Middle frontal gyrus (tissue), 1 donor: ENCODE data around the gene PPP1R12B.
"Not testable (repeated sequence)": the region's sequence is repeated elsewhere in the genome, so short reads cannot be mapped to it uniquely, and the experiment has no call there.

ENCODE experiments used
- DNase-seq: peaks from one replicate; pipeline ENCODE4 v3.0.0-alpha.2; 2015; ENCODE audit warnings: low spot score; ENCODE audit errors: extremely low spot score

Gene PPP1R12B

DNA sequence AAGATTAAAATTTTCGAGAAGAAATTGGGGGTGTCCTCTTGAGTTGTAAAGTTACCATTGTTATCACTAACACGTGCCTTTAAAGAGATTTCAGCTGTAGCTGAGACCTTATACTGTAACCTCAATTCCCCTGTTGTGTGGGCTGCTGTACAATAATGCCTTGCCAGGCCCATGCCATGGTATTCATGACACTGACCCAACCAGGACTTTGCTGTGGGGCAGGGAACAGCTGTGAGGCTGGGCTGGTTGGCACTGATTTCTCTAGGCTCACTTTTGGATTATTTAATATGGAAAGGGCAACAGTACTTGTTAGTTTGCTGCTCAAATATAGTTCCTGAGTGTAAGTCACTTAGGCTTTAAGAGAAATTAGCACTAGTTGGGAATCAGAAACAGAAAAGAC lies 54.9 kb downstream of the PPP1R12B start:
- DNase-seq = not testable (repeated sequence)

DNA sequence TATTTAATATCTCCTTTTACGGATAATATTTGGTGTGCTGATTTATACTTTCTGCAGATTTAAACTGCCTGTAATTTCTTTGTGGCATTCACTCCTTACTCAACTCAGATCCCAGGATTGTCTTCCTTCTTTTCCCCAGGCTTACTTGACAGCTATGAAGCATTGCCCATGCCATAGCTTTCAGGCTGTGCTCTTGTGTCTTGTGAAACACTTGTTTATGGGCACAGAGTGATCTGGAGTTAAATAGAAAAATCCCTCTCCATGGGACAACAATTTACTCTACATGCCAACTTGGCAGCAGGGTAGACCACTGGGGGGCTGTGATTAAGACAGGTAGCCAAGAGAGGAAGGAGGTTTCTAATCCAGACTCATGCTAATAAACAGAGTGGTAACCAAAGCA lies 57.4 kb downstream of the PPP1R12B start:
- no peak for DNase-seq

DNA sequence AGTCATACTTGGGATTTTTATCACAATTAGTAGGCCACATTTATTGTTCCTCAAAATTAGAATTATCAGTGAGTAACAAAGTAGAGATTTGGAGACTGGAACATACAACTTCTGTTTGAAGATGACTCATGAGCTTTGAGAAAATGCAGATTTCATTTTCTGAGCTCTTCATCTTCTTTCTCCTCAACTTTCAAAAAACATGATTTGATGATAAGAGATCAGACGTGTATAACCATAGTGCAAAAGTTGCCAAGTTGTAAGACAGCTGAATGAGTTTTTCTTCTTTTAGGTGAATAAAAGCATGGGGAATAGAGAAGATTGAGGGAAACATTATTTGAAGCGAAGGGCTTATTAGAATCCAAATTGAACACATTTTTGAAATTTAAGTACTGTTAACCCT lies 58.4 kb downstream of the PPP1R12B start:
- DNase-seq = not testable (repeated sequence)

DNA sequence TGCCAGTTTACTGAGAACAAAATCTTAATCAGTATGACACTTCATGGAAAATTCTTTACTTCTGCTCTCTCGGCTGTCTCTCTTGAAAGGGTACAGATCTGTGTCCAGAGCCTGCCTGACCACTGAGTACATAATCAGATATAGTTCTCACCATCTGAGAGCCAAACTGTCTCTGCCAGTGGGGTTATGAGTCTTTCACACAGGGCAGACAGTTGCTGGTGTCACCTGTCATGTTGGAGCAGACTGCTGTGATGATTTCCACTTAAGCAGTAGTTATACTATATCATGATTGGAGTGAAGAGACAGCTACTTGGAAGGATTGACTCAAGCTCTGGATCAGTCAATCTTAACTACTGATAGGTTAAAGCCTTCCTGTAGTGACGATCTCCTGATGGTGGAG lies 58.9 kb downstream of the PPP1R12B start:
- not testable (repeated sequence) for DNase-seq

DNA sequence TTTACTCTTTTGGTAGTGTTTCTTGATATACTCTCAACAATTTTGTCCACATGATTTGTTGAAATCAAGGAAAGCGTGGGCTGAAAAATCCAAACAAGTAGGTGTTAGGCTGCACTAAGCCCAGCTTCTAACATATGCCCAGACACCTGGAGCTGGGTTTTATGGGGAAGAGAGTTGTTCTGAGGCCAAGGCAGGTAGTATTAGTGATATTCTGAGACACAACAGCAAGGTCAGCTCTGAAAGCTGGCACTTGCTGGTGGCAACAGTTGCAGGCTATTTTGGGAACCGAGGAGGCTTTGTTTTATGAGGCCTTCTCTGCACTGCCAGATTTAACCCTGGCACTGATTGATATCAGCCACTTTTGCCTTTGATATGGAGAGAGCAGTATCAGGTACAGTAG lies 61.8 kb downstream of the PPP1R12B start:
- DNase-seq = peak; percentile 40

DNA sequence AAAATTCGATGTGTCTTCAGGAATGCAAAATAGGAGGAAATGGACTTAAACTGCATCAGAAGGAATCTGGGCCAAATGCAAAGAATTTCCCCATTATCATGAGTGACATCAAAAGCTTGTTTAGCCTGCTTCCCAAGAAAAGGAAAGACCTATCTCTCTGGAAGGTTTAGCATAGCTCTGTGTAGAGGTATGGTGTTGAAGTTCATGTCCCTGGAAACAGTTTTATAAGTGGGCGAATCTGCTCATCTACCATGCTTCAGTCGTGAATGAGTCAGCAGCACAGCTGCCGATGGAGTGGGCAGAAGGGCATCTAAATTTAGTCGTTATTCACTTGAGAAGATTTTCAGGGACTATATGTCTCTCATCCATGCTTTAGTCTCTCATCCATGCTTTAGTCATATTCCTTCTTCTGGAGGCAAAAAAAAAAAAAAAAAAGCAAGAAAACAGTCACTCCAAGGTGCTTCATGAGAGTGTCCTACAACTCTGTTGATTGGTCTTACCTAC lies 62.4 kb downstream of the PPP1R12B start:
- DNase-seq = not testable (repeated sequence)

DNA sequence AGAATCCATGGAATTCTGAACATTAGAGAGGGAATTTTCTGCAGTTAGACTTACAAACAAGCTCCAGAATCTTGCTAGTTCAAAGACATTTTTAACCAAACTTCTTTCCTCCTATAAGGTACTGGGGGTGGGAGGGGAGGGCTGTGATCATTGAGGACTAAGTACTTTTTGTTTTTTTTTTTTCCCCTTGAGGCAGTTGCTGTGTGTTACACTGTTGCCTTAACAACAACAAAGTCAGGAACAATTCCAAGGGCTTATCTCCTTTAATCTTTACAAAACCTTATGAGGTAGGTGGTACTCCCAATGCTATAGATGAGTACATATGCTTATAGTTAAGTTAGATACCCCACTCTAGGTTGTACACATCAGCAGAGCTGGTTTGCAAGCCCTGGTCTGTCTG lies 62.9 kb downstream of the PPP1R12B start:
- DNase-seq = no peak

DNA sequence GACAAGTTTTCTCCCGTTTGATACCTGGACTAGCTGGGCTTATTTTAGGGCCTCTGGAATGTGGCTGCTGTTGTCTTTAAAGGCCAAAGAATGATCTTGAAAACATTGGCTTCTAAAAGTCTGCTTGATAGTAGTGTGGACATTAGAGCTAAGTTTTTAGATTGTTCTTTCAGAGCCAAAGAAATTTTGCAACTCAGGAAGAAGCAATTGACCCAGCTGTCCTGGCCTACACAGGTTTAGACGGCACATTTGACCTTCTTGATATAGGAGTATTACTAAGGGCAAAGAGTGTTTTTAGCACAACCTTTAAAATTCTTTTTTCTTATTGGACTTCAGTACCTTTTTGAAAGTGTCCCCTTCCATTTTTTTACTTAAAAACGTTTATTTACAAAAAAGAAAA lies 63.9 kb downstream of the PPP1R12B start:
- not testable (repeated sequence) for DNase-seq

DNA sequence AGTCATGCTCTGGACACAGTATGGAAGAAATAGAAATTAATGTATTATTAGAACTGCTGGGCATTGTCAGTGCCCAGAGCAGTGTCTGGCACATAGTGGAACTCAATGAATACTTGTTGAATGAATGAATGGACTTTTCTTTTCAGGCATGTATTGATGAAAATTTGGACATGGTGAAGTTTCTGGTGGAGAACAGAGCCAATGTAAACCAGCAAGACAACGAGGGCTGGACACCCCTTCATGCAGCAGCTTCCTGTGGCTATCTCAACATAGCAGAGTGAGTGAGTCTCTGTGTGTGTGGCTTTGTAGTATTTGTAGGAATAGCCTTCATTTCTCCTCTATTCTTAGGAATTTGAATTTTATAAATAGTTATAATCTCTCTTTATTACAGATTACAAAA lies 68.1 kb downstream of the PPP1R12B start:
- DNase-seq = no peak

DNA sequence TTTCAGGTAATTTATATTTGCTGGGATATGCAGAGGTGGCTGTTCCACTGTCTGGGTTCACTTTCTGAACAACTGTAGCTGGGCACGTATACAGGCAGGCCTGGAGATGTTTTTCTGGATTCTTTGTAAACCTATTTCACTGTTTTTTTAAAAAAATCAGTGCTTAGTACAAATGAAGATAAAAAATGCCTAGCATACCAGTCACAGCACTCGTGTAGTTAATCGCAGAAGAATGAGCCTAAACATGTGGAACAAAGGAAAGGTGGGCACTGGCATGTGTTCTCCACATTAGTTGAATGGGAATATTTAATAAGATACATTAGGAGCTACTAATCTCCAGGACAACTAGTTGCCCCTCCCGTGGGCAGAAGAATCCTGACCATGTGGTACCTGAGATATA lies 68.6 kb downstream of the PPP1R12B start:
- not testable (repeated sequence) for DNase-seq

DNA sequence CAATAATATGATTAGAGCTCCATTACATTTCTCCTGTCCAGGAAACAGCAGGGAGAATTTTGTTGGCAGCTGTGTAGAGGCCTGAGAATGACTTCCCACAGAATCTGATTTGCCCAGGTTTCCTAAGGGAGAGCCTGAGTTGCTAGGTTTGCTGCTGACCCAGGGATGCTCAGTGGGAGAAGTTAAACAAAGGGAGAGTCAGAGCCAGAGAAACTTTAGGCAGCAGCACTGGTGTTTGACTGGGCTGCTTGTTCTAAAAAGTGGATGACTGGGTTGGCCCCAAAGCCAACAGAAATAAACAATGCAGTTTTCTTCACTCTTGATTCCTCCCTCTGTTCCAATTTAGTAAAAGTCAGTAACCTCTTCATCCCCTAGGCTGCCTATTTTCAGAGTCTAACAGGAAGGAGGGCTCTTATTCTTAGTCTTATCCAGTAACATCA lies 69.3 kb downstream of the PPP1R12B start:
- not testable (repeated sequence) for DNase-seq

DNA sequence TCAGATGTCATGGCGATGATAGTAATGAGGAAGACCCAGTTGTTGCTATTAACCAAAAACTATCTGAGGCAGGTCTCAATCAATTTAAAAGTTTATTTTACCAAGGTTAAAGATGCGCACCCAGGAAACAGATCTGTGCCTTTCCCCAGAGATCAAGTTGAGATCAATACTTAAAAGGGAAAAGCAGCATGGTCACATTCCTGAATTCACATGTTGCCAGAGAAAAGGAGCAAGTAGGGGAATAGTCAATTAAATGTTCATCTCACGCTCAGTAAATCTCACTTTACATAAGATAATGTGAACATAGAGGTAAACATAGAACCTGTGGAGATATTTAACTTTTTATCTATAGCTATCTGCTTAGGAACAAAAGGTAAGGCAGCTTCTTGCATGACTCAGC lies 71.2 kb downstream of the PPP1R12B start:
- not testable (repeated sequence) for DNase-seq

DNA sequence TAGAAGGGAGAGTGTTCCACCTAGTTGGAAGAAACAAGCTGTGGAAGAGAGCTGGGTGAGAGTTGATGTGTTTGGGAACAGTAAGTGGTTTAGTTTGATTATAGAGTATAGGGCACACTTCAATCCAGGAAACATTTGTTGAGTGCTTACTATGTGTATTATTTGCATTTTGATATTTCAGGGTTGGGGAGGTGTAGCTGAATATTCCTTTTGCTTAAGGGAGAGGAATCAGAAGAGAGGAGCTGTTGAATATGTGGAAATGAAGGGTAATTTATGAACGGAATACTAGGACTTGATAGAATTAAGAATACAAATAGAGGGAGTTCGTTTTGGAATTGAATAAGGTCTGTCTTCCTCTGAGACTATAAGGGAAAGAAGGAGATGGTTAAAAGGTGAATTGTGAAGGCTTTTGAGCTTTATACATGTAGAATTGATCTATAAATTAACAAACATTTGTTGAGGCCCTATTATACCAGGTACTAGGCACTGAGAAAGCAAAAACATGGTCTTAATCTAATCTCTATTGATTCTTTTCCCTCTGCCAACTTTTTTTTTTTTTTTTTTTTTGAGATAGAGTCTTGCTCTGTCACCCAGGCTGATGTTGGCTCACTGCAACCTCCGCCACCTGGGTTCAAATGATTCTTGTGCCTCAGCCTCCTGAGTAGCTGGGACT lies 72.1 kb downstream of the PPP1R12B start:
- DNase-seq = not testable (repeated sequence)

DNA sequence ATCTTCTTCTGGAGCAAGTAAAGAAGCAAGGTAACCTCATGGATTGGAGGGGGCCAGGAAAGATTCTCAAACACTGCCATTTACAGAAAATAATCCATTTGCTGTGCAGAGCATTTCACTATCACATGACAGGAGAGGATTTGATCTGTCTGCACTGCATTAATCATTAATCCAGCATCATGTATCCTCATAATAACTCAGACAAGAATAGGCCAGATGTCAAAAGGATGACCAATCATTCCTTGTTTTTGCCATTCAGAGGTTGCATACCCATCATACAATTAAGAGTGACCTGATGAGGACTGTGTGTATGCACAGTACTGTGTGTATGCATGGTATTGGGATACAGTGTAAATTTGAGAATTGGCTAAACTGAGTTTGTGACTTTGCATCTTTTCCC lies 74.2 kb downstream of the PPP1R12B start:
- DNase-seq = not testable (repeated sequence)

DNA sequence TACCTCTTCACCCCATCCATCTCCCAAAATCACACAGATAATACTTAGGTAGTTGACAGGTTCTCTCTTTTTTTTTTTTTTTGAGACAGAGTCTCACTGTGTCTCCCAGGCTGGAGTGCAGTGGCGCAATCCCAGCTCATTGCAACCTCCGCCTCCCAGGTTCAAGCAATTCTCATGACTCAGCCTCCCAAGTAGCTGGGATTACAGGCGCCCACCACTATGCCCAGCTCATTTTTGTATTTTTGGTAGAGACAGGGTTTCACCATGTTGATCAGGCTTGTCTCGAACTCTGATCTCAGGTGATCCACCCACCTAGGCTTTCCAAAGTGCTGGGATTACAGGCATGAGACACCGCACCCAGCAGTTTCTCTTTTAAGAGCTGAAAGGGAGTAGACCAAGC lies 75.8 kb downstream of the PPP1R12B start:
- not testable (repeated sequence) for DNase-seq

DNA sequence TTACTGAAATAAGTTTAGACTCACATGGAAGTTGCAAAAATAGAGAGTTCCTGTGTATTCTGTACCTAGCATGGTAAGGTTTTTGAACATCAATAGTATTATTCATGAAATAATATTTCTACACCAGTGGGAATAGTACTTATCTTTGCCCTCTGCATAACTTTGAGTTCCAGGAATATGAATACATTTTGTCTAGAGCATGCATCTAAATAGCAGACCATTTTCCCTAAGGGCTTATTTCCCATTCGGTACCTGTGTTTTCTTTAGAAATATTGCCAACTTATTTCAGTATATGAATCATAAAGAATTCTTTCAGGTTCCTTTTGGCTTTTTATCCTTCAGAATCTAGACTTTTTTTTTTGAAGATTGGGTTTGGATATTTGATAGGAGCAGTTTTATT lies 81.6 kb downstream of the PPP1R12B start:
- not testable (repeated sequence) for DNase-seq

DNA sequence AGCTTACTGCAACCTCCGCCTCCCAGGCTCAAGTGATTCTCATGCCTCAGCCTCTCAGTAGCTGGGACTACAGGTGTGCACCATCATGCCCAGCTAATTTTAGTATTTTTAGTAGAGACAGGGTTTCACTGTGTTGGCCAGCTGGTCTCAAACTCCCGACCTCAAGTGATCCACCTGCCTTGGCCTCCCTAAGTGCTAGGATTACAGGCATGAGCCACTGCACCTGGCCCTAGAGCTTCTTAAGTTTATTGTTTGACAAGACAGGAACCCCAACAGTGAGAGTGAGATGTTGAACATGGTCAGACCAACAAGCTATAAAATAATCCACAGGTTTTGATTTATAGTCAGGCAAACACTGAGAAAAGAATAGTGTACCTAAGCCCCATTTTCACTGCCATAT lies 83.8 kb downstream of the PPP1R12B start:
- DNase-seq = not testable (repeated sequence)

DNA sequence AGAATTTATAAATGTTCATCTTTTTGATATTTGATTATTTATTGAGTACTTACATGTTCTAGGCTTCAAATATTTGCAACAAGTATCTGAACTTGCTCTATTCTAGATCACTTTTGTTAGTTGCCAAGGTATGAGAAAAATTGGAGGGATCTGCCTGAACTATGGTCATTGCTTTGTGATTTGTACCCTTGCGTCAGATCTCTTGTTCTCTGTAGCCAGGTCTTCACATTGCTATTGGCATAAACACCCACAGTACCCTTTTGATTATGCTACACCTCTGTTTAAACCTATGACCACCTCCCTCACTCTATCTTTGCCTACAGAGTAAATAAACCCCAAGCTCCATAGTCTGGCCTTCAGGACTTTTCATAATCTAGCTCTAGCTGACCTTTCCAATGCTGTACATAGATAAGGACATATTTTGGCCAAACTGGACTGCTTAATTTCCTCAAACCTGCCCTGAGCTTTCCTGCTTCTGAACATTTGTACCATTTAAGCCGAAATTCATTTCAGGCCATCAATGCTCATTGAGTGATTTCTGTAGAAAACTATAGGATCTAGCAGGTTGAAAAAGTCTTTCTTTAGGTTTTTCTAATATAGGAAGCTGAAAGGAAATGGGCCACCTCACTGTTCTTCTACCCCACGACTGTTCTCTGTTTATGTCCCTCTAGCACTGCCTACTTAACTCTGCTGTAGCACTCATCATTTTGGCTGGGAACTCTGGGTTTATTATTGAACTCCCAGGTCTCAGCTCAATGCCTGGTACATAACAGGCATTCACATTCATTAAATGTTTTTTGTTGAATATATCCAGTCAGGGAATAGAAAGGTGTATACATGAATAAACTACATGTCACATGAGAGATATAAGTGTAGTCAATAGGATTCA lies 84.9 kb downstream of the PPP1R12B start:
- no peak for DNase-seq

DNA sequence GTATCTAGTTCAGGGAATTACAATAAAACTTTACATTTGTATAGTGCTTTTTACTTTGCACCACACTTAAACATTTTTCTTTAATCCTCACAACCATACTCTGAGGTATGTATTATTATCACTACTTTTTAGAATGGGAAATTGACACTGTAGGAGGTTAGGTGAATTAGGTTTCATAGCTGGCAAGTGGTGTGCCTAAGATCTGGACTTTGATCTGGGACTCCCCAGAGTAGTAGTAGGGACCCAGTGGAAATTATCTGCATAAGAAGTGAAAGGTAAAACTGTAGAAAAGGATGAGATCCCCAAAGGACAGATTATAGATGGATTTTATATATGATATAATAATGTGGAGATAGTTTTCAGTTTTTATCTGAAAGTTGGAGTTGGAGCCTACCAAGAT lies 85.6 kb downstream of the PPP1R12B start:
- no peak for DNase-seq

DNA sequence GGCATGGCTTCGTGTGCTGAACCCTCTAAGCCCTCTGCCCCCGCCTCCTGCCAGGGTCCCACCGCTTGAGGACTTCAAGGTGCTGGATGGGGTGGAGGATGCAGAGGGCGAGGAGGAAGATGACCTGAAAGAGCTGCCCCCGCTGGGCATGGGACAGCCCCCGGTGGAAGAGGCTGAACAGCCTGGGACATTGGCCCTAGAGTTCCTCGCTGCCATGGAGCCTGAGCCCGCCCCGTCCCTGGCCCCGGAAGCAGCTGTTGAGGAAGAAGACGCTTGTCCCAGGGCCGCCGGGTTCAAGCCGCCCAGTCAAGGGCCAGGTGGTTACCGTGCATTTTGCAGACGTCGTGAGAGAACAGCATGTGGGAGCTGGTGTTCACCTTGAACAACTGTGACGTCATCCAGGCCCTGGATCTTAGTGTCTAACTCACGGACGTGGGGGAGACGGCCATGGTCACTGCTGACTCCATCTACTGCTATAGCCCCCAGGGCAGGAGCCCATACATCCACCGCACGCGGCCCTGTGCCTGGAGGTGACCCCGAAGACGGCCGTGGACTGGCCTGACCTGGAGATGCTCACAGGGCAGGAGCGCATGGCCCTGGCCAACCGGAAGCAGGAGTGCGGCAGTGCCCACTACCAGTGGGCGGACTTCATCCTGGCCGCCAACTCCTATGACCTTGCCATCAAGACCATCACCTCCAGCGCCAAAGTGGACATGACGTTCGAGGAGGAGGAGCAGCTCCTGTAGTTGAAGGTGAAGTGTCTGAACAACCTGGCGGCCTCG lies 90.1 kb downstream of the PPP1R12B start:
- DNase-seq = no peak

DNA sequence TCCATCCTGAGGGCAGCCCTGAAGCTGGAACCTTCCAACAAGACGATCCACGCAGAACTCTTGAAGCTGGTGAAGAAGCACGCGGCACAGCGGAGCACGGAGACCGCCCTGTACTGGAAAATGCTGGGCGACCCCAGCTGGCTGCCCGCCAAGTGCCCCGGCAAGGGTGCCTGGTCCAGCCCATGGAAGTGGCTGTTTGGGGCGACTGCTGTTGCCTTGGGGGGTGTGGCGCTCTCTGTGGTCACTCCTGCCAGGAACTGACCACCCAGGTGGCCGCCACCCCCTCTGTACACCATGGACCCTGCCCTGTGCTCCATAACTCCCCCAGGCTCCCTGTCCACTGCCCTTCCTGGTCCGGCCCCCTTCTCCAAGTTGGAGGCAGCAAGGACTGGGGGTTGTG lies 90.8 kb downstream of the PPP1R12B start:
- no peak for DNase-seq

DNA sequence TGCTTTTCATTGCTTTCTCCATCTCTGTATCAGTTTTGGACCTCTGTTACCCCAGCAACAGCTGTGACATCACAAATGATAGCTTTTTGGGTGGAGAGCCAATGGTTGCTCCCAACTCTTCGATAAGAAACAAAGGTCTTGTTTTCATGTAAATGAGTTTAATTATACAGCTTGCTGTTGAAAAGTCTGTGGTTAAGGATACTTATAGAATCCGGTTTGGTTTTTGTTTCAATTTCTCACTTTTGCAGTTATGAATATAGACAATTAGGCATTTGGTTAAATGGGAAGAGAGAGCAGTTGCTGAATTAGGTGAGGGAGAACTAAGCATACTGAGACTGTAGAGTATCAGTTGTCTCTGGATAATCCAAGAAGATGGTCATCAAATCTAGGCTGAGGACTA lies 99.6 kb downstream of the PPP1R12B start:
- not testable (repeated sequence) for DNase-seq
